GM15510 (cell line): Measurements from ENCODE around the gene DOCK4.

Experiments
- POLR2A ChIP-seq: IDR thresholded peaks from 3 replicates; pipeline ENCODE4 v1.6.1; 2011; ENCODE audit warnings: borderline replicate concordance; ENCODE audit not compliant: insufficient read length; ENCODE audit errors: extremely low read depth

Gene DOCK4

GRCh38 chr7:112103246-112103645 lies 103.0 kb downstream of the DOCK4 start:
- TF ChIP-seq POLR2A, result no peak

- TF ChIP-seq POLR2A, result no peak
Measured at GRCh38 chr7:112101201-112101846, 104.9 kb downstream of the DOCK4 start.

GRCh38 chr7:112097524-112097923 lies 108.7 kb downstream of the DOCK4 start:
- TF ChIP-seq POLR2A, result no peak

GRCh38 chr7:112093409-112093808 lies 112.8 kb downstream of the DOCK4 start:
- TF ChIP-seq POLR2A, result no peak

- no peak for TF ChIP-seq POLR2A
Measured at GRCh38 chr7:112092709-112093395, 113.3 kb downstream of the DOCK4 start.

- TF ChIP-seq POLR2A, result no peak
Measured at GRCh38 chr7:112092306-112092705, 113.9 kb downstream of the DOCK4 start.

GRCh38 chr7:112091768-112092167 lies 114.4 kb downstream of the DOCK4 start:
- no peak for TF ChIP-seq POLR2A

- no peak for TF ChIP-seq POLR2A
Measured at GRCh38 chr7:112089551-112089950, 116.6 kb downstream of the DOCK4 start.

- TF ChIP-seq POLR2A, result no peak
Measured at GRCh38 chr7:112088484-112089016, 117.6 kb downstream of the DOCK4 start.

GRCh38 chr7:112086496-112087254 lies 119.5 kb downstream of the DOCK4 start:
- no peak for TF ChIP-seq POLR2A

- TF ChIP-seq POLR2A, result no peak
Measured at GRCh38 chr7:112084520-112084971, 121.7 kb downstream of the DOCK4 start.

GRCh38 chr7:112083776-112084355 lies 122.3 kb downstream of the DOCK4 start:
- no peak for TF ChIP-seq POLR2A

- no peak for TF ChIP-seq POLR2A
Measured at GRCh38 chr7:112082306-112082705, 123.9 kb downstream of the DOCK4 start.

- no peak for TF ChIP-seq POLR2A
Measured at GRCh38 chr7:112081778-112082177, 124.4 kb downstream of the DOCK4 start.

GRCh38 chr7:112080978-112081377 lies 125.2 kb downstream of the DOCK4 start:
- no peak for TF ChIP-seq POLR2A
